ENCODE data around the gene METTL9.

DNA sequence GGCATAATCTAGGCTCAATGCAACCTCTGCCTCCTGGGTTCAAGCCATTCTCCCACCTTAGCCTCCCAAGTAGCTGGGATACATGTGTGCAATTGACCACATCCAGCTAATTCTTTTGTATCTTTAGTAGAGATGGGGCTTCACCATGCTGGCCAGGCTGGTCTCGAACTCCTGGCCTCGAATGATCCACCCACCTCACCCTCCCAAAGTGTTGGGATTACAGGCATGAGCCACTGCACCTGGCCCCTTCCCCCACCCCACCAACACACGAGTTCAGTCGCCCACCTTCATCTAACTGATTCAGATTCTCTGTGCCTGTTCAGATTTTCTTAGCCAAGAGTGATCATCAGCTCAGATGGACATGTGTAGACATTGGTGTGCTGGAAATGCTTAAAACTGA, 25.0 kb upstream of the METTL9 start:
- no peak for TF ChIP-seq ETS1 (CRISPR knock-in tag; IDR thresholded peaks at IDR 0.05)
- TF ChIP-seq SIX1 (CRISPR knock-in tag; IDR thresholded peaks at IDR 0.05; ENCODE audit: borderline replicate concordance): no peak
- no peak for TF ChIP-seq EP300 (IDR thresholded peaks at IDR 0.05; ENCODE audit: low read depth in 2 of 2, low read length in 2 of 2)
- no peak for TF ChIP-seq EP300 (CRISPR knock-in tag; IDR thresholded peaks at IDR 0.05; ENCODE audit: borderline replicate concordance)
- TF ChIP-seq HNRNPK (IDR thresholded peaks at IDR 0.05; ENCODE audit: low read depth, low read length, poor library complexity, severe bottlenecking): no peak
- no peak for TF ChIP-seq POLR2A (IDR thresholded peaks at IDR 0.05; ENCODE audit: insufficient read depth in 1 of 2, low read depth in 2 of 2, low read length in 2 of 2)
- no peak for TF ChIP-seq RAD21 (CRISPR knock-in tag; IDR thresholded peaks at IDR 0.05)
- no peak for TF ChIP-seq SMARCC2 (IDR thresholded peaks at IDR 0.05)
- no peak for TF ChIP-seq HNRNPUL1 (IDR thresholded peaks at IDR 0.05; ENCODE audit: low read depth, low read length)
- no peak for TF ChIP-seq HMG20A (CRISPR knock-in tag; IDR thresholded peaks at IDR 0.05; ENCODE audit: borderline replicate concordance)
- TF ChIP-seq PTBP1 (IDR thresholded peaks at IDR 0.05; ENCODE audit: low read depth, low read length, poor library complexity, severe bottlenecking): no peak
- TF ChIP-seq AKNA (CRISPR knock-in tag; IDR thresholded peaks at IDR 0.05; ENCODE audit: borderline replicate concordance): no peak

All from HepG2 (cell line).